NCI-H2107 (cell line): ENCODE results near the gene EML6.
"Not testable (repeated sequence)": the region's sequence is repeated elsewhere in the genome, so short reads cannot be mapped to it uniquely, and the experiment has no call there.

ENCODE experiments used
- DNase-seq: peaks from one replicate; lab custom pipeline; 2025; lab: John Stamatoyannopoulos, UW

EML6 gene

GRCh38 chr2:54966165-54966832 is 242.8 kb downstream of the EML6 start:
- DNase-seq = no peak

GRCh38 chr2:54966837-54967236 is 243.4 kb downstream of the EML6 start:
- DNase-seq = no peak

GRCh38 chr2:54967269-54967668 is 243.8 kb downstream of the EML6 start:
- DNase-seq = no peak

GRCh38 chr2:54967759-54968365 is 244.4 kb downstream of the EML6 start:
- no peak for DNase-seq

GRCh38 chr2:54968561-54969218 is 245.2 kb downstream of the EML6 start:
- no peak for DNase-seq

- DNase-seq = no peak
Measured at GRCh38 chr2:54969295-54969939, 246.0 kb downstream of the EML6 start.

- no peak for DNase-seq
Measured at GRCh38 chr2:54969940-54970338, 246.5 kb downstream of the EML6 start.

GRCh38 chr2:54975175-54975574 is 251.7 kb downstream of the EML6 start:
- no peak for DNase-seq

- DNase-seq = no peak
Measured at GRCh38 chr2:54975598-54976492, 252.4 kb downstream of the EML6 start.

- DNase-seq = no peak
Measured at GRCh38 chr2:54977149-54977548, 253.7 kb downstream of the EML6 start.

- DNase-seq = no peak
Measured at GRCh38 chr2:54979321-54980044, 256.0 kb downstream of the EML6 start.

GRCh38 chr2:54981385-54981784 is 257.9 kb downstream of the EML6 start:
- peak; percentile 10 for DNase-seq

GRCh38 chr2:54983345-54984220 is 260.1 kb downstream of the EML6 start:
- no peak for DNase-seq

GRCh38 chr2:54984476-54984875 is 261.0 kb downstream of the EML6 start:
- no peak for DNase-seq

GRCh38 chr2:54986264-54986663 is 262.8 kb downstream of the EML6 start:
- DNase-seq = no peak

- DNase-seq = no peak
Measured at GRCh38 chr2:54988612-54989011, 265.1 kb downstream of the EML6 start.

- DNase-seq = not testable (repeated sequence)
Measured at GRCh38 chr2:54990694-54991093, 267.2 kb downstream of the EML6 start.

- DNase-seq = no peak
Measured at GRCh38 chr2:54995553-54995952, 272.1 kb downstream of the EML6 start.

- no peak for DNase-seq
Measured at GRCh38 chr2:54997826-54998225, 274.4 kb downstream of the EML6 start.

- peak; percentile 19 for DNase-seq
Measured at GRCh38 chr2:54999182-54999581, 275.7 kb downstream of the EML6 start.
